NT2/D1 (cell line): Measurements from ENCODE around the gene RRP36.
A peak's percentile ranks its signal among the peaks of the same experiment; 100 is the strongest.

Source experiments
- DNase-seq: peaks from one replicate; pipeline ENCODE4 v3.0.0-alpha.2; 2011; ENCODE audit warnings: low read depth, low spot score
- H3K27me3 ChIP-seq: 2 replicates; pipeline ENCODE4 v1.6.0; 2011; ENCODE audit warnings: mild to moderate bottlenecking; ENCODE audit not compliant: insufficient read length, insufficient read depth
- H3K36me3 ChIP-seq: 2 replicates; pipeline ENCODE4 v1.6.1; 2011; ENCODE audit warnings: mild to moderate bottlenecking, low read length, mixed read lengths; ENCODE audit not compliant: insufficient read depth, insufficient read length
- H3K4me1 ChIP-seq: 2 replicates; pipeline ENCODE4 v1.5.1; 2011; ENCODE audit not compliant: insufficient read depth, insufficient read length
- H3K4me3 ChIP-seq: 2 replicates; pipeline ENCODE4 v1.5.1; 2011; ENCODE audit warnings: low read depth; ENCODE audit not compliant: insufficient read length
- H3K9ac ChIP-seq: 2 replicates; pipeline ENCODE4 v1.6.0; 2011; ENCODE audit warnings: low read depth; ENCODE audit not compliant: insufficient read length
- H3K9me3 ChIP-seq: 2 replicates; pipeline ENCODE4 v1.5.1; 2011; ENCODE audit warnings: mild to moderate bottlenecking, low read length; ENCODE audit not compliant: insufficient read depth
- SUZ12 ChIP-seq: IDR thresholded peaks from 2 replicates; pipeline ENCODE4 v1.6.1; 2011; ENCODE audit not compliant: insufficient read length, insufficient read depth; ENCODE audit errors: extremely low read depth
- YY1 ChIP-seq: IDR thresholded peaks from 2 replicates; pipeline ENCODE4 v1.6.1; 2011; ENCODE audit not compliant: insufficient read length, insufficient read depth
- ZNF274 ChIP-seq: IDR thresholded peaks from 2 replicates; pipeline ENCODE4 v1.6.1; 2011; ENCODE audit warnings: mild to moderate bottlenecking, low read depth, low read length

Gene RRP36

DNA sequence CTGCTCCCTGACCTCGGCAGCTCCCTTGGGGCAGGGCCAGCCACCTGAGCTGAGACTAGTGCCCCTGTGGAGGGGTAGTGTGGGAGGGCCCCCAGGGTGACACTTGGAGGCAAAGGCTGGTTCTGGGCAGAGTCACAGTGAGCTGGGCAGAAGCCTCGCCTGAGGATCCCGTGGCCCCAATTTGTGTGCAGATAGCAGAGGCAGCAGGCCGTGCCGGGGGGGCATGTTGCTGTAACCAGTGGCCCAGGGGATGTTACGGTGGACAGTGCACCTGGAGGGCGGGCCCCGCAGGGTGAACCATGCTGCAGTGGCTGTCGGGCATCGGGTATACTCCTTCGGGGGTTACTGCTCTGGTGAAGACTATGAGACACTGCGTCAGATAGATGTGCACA is 4.5 kb upstream of the RRP36 start:
- Histone ChIP-seq H3K9ac (no peak overlapping the region), H3K4me3 (no peak overlapping the region), H3K4me1 (peaks cover 11% of the 10 kb centered on the region), H3K27me3 (no peaks in the 10 kb centered on the region), H3K9me3 (no peaks in the 10 kb centered on the region), H3K36me3 (peaks cover 53% of the 10 kb centered on the region)
- no peak for DNase-seq
- no peak for TF ChIP-seq ZNF274
- no peak for TF ChIP-seq SUZ12
- TF ChIP-seq YY1 = no peak

DNA sequence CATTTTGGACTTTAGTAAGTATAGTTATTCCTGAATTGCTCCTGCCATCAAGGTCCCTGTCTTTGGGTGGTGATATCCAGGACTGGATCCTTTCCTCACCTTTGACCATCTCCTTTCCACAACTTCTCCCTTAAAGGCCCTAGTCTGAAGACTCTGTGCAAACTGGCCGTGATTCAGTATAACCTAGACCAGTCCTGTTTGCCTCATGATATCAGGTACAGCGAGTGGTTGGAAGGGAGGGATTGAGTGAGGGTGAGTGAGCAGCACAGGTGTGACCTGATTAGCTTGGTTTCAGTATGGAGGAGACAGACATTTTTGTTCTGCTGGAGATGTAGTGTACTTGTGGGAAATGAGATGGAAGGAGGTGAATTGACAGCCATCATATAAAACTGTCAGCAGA is 2.3 kb upstream of the RRP36 start:
- Histone ChIP-seq H3K9ac (no peak overlapping the region), H3K36me3 (peaks cover 55% of the 10 kb centered on the region), H3K4me3 (no peak overlapping the region), H3K4me1 (peaks cover 11% of the 10 kb centered on the region), H3K27me3 (no peaks in the 10 kb centered on the region), H3K9me3 (no peaks in the 10 kb centered on the region)
- no peak for DNase-seq
- no peak for TF ChIP-seq YY1
- TF ChIP-seq SUZ12 = no peak
- TF ChIP-seq ZNF274 = no peak

DNA sequence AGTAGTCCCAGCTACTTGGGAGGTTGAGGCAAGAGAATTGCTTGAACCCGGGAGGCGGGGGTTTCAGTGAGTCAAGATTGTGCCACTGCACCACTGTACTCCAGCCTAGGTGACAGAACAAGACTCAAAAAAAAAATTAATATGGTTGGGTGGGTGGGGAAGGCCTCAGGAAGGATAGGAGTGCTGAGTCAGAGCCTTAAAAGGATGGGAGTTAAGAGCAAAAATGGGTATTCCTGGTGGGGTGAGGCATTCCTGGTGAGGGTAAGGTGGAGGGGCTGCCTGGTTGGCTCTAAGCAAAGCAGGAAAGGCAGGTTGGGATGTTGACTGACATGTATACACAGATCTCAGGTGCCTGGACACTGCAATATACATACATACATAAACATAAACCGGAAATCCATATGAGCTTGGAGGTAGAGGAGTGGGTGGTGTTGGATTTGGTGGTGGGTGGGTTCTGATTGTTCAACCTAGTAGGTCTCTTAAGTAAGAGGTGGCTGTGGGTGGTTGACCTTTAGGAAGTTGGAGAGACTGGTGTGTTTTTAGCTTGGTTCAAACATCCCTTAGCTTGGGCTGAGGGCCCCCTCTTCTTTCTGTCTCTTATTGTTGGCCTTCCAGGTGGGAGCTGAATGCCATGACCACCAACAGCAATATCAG is 1.2 kb upstream of the RRP36 start:
- H3K36me3 ChIP-seq = peaks cover 65% of the 10 kb centered on the region
- DNase-seq = no peak
- no peaks in the 10 kb centered on the region for H3K27me3 ChIP-seq
- TF ChIP-seq ZNF274 (no peak), YY1 (no peak), SUZ12 (no peak)
- H3K9ac ChIP-seq = no peak overlapping the region
- no peaks in the 10 kb centered on the region for H3K9me3 ChIP-seq
- no peak overlapping the region for H3K4me3 ChIP-seq
- peaks cover 11% of the 10 kb centered on the region for H3K4me1 ChIP-seq

DNA sequence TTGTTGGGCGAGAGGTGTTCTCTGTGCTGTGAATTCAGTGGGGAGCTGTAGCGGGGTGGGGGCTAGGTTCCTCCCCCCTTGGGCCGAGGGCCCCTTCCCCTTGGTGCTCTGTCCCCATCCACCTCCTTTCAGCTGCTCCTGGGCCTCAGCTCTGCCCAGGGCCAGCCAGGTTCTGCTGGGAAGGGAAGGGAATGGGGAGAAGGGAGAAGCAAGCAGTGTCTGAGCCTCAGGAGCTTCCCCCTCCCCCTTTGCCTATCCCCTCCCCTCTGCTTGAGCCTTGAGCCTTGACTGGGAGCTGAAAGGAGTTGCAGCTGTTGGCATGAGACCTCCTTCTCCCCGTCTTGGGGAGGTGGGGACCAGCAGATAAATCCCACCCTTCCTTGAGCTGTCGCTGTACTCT is 576 bp upstream of the RRP36 start:
- Histone ChIP-seq H3K27me3 (no peaks in the 10 kb centered on the region), H3K9me3 (no peaks in the 10 kb centered on the region), H3K4me3 (peak overlapping the region; percentile 84), H3K9ac (peak overlapping the region; percentile 88), H3K36me3 (peaks cover 68% of the 10 kb centered on the region), H3K4me1 (peaks cover 11% of the 10 kb centered on the region)
- TF ChIP-seq YY1 (no peak), ZNF274 (no peak), SUZ12 (no peak)
- DNase-seq = no peak

DNA sequence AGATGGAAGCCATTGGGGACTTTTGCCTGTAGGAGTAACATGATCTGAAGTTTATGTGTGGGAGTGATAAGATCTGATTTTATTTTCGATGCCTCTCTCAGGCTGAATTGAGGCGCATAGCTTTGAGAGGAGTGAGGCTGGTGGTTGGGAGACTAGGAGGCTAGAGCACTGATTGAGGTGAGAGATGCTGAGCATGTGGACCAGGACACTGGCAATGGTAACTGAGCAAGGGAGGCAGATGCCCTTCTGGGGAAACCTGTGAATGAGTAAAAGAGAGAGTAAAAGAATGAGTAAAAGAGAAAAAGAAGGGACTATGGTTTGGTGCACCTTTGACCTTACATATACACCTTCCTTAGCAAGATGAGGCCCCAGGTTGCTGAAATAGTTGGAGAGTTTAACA is 3.0 kb downstream of the RRP36 start:
- DNase-seq = no peak
- H3K36me3 ChIP-seq = peaks cover 73% of the 10 kb centered on the region
- no peak overlapping the region for H3K9ac ChIP-seq
- H3K4me3 ChIP-seq = no peak overlapping the region
- peaks cover 6% of the 10 kb centered on the region for H3K4me1 ChIP-seq
- H3K27me3 ChIP-seq = no peaks in the 10 kb centered on the region
- no peak for TF ChIP-seq SUZ12
- no peaks in the 10 kb centered on the region for H3K9me3 ChIP-seq

DNA sequence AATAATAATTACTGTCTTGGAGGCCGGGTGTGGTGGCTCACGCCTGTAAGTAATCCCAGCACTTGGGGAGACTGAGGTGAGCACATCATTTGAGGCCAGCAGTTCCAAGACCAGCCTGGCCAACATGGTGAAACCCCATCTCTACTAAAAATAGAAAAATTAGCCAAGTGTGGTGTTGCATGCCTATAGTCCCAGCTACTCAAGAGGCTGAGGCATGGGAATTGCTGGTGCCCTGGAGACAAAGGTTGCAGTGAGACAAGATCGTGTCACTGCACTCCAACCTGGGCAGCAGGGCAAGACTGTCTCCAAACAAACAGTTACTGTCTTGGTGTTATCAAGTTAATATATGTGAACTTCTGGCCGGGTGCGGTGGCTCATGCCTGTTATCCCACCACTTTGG is 4.9 kb downstream of the RRP36 start:
- Histone ChIP-seq H3K9ac (no peak overlapping the region), H3K36me3 (peaks cover 68% of the 10 kb centered on the region), H3K4me3 (no peak overlapping the region), H3K27me3 (no peaks in the 10 kb centered on the region), H3K4me1 (no peaks in the 10 kb centered on the region), H3K9me3 (no peaks in the 10 kb centered on the region)
- no peak for DNase-seq
- no peak for TF ChIP-seq ZNF274
- no peak for TF ChIP-seq SUZ12
- TF ChIP-seq YY1 = no peak

DNA sequence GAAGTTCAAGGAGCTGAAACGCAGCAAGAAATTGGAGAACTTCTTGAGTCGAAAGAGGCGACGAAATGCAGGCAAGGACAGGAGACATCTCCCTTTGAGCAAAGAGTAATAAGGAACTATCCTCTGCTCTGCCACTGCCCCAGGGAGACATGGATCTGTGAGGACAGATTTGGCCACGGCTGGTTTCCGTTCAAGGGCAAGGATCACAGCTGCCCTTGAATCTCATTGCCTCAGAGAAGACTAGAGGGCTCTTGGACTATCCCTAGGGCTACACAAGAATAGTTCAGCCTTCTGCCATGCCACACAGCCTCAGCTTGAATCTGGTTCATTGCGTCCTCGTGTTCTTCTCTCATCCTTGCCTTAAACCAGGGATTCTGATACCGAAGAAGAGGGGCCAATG is 7.7 kb downstream of the RRP36 start:
- Histone ChIP-seq H3K27me3 (no peaks in the 10 kb centered on the region), H3K9ac (no peak overlapping the region), H3K4me1 (no peaks in the 10 kb centered on the region), H3K4me3 (no peak overlapping the region), H3K36me3 (peaks cover 76% of the 10 kb centered on the region), H3K9me3 (no peaks in the 10 kb centered on the region)
- no peak for DNase-seq
- no peak for TF ChIP-seq ZNF274
- no peak for TF ChIP-seq YY1
- TF ChIP-seq SUZ12 = no peak
